Measurements from ENCODE around the gene CDC5L.

The CDC5L gene

DNA sequence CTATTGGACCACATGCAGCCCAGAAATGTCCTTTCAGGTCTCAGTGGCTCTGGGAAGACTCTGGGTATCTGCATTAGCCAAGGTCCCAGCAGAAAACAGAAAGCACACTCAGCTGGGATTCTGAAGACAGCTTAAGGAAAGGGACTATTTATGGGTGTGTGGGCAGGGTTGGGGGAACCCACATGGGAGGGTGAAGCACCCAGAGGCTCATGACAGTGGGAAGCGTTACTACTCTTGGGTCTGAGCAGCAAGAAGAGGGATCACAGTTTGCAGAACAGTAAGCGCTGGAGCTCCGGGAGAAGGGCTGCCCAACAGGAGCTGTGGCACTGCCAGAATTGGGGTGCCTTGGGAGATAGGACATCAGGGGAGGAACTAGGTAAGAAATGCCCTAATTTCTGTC is 12.4 kb upstream of the CDC5L start:
- DNase-seq, result no peak

DNA sequence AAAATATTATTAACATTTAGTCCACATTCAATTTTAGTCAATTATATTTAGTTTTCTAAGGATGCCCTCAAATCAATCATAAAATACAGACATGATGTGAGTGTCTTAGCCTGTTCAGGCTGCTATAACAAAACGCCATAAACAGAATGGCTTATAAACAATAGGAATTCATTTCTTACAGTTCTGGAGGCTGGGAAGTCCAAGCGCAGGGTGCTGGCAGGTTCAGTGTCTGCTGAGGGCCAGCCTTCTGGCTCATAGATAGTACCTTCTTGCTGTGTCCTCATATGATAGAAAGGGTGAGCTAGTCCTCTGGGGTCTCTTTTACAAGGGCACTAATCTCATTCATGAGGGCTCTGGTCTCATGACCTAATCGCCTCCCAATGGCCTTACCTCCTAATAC is 10.0 kb upstream of the CDC5L start:
- no peak for DNase-seq

DNA sequence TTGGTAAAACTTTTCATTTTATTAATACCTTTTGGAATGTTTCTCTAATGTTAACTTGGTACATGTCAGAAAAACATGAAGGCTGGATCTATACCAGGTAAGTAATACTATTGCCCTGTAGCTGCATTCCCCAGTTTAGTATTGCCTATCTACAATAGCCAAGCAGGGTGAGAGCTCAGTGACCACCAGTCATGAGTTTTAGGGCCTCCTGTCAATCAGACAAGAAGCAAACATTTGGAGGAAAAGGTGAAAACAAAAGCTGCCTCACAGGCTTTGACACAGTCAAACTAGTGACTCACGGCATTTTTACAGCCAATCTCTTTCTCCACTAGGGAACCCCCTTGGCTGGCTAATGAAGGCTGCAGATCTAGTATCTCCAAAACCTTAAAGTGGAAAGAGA is 9.5 kb upstream of the CDC5L start:
- DNase-seq, result no peak

DNA sequence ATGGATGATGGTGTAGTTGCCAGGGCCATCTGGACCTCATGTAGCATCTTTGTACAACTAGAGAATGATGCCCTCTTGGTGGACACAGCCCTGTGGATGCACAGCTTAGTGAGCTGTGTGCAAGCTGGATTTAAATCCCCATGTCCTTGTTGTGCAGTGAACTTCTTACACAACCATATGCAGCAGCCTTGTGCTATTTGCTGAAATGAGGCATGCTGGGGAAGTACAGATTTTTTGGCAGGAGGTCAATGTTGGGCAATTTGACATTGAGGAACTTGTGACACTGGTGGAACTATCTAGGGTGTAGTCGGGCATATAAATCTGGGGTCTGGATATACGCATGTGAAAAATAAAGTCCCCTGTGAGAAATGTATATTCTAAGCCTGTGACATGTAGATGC is 5.8 kb upstream of the CDC5L start:
- no peak for DNase-seq

DNA sequence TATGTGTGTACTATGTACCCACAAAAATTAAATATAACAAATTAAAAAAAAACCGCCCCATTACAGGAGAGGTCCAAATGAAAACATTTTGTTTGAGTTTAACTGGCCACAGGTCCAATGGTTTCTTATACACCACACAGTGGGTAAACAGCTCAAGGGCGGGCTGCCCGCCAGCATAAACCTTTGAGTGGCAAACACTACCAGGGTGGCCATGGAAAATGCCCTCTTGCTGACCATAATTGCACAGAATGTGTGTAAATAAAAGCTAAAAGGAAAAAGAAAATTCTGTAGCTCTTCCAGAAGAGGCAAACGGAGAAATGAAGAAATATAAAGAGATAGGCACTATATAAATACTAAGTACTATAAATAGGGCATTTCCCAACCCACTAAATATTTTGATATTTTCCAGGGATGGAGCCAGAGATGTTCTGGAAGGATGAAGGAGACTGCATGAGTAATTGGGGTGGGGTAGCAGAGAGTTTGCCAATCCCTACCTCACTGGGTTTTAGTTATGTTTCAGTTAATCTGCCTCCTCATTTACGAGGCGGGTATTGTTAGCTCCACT is 1.1 kb upstream of the CDC5L start:
- DNase-seq, result no peak

DNA sequence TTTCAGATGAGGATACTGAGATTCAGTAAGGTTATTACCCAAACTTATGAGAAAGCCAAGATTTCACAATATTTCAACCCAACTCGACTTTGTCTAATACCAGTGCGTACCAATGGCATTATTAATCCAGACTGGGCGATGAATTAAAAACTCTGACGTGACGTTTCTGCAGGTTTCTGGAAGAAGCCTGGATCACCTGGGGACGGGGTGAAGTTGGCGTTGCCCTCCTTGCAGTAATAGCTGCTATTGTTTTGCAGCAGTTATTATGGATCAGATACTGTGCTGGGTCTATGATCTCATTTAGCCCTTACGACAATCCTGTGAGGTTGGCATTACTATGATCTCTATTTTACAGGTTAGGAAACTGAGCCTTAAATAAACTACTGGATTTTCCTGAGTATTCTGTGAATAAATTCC is 569 bp upstream of the CDC5L start:
- no peak for DNase-seq

DNA sequence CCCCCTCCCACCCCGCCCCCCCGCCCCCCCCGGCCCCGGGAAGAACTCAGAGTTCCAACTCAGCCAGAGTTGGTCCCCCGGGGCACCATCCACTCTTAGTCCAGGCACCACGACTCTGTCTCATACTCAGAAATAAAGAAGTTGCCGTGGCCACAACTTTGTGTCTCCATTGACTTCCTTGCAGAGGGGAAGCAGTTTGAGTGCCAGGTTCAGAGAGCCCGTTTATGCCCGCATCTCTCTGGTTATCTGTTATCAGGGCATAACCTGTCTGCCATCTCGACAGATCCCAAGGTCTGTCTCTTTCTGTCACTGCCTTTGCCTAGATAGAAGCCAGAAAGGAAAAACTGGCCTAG is 605 bp downstream of the CDC5L start:
- no peak for DNase-seq

DNA sequence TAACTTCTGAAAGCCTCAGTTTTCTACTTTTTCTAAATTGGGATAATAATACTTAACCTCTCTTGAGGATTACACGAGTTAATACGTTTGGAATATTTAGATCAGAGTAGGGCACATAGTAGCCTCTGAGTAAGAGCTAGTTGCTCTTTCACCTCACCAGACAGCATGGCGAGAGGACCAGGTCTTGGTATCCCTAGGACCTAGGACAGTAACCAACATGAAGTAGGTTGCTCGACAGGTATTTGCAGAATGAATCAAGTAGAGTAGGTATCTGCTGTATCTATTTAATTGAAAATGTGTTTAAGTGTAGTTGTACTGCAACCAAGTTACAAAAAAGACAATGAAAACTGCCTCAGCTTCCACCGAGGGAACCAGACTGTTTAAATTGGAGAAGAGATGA is 1.4 kb downstream of the CDC5L start:
- no peak for DNase-seq

DNA sequence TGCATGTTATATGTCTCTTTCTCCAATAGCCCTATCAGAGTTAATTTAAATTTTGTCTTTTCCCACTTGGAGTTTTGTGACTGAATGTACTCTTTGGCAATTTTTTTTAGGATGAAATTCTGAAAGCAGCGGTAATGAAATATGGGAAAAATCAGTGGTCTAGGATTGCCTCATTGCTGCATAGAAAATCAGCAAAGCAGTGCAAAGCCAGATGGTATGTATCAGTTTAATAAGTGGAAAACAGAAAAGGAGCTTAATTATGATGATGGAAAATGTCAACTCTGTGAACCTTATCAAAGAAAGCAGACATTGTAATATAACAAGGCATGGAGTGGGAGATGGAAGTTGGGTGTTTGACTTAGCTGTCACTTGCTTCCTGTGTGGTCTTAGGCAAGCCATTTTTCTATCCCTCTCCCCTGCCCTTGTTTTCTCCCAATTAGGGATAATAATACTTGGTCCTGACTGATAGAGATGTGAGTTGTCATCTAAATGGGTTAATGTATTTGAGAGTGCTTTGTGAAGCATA is 2.7 kb downstream of the CDC5L start:
- no peak for DNase-seq

DNA sequence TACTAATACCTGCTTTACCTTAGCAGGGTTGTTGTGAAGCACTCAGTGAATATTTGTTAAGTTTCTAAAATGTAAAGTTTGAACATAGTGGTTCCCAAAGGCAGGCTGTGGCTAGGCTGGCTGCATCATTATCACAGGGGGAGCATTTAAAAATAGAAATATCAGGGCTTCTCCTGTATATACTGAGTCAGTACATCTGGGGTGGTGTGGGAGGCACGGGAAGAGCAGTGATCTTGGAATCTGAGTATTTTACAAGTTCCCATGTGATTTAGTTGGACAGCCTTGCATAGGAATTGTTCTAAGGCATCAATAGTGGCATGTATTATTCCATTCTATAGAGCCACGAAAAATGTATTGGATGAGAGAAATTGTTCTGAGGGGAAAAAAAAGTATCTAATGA is 8.0 kb downstream of the CDC5L start:
- DNase-seq, result no peak

DNA sequence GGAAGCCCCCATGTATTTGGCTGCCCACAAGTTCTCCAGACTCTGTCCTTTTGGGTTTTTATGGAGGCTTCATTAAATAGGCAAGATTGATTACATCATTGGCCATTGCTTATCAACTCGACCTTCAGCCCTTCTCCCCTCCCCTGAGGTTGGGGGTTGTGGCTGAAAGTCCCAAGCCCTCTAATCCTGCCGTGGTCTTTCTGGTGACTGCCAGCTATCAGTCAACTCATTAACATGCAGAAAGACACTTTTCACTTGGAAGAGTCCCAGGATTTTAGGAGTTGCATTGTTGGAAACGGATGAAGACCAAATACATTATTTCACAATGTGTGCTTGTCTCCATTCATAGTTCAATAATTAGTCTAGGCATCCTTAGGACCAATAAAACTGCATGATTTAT is 9.5 kb downstream of the CDC5L start:
- no peak for DNase-seq

DNA sequence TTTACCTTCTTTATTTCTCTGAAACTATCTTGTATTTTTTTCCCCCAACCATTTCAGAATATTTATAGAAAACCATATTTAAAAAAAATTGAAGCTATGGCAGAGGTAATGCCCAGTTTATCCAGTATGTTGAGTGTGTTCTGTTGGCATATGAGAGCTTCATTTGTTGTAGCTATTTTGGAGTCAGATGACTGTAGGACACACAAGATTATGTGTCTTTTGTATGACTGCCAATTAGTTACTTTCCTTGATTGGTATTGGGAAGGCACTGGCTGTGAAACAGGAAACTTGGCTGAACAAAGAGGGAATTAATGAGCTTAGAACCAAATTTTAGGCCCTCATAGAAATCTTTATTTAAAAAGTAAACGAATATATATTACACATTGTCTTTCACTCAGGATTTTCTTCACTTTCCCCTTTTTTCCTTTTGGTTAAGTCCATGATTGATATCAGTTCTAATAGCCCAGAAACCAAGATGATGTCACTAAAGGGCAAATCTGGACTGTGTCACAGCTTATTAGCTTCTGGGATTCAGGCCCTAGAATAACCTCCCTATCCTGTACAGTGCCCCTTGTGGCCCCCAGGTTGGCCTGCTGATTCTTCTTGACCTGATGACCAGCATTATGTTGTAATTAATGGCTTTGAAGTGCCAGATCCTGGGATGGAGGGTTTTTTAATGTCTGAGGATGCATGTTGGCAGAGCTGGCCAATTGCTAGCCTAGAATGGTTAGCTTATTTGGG is 10.1 kb downstream of the CDC5L start:
- DNase-seq, result no peak

DNA sequence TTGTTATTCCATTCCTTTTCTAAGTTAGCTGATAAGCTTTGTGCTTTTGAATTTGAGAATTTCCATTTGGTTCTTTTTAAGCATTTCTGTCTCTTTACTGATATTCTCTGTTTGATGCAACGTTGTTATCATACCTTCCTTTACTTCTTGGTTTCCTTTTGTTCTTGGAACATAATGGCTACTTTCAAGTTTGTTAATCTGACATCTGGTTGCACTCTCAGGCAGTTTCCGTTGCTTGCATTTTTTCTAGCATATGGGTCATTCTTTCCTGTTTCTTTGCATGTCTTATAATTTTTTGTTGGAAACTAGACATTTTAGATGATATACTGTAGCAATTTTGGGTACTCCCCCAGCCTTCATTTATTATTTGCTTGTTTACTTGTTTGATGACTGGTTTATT is 12.5 kb downstream of the CDC5L start:
- DNase-seq, result no peak

DNA sequence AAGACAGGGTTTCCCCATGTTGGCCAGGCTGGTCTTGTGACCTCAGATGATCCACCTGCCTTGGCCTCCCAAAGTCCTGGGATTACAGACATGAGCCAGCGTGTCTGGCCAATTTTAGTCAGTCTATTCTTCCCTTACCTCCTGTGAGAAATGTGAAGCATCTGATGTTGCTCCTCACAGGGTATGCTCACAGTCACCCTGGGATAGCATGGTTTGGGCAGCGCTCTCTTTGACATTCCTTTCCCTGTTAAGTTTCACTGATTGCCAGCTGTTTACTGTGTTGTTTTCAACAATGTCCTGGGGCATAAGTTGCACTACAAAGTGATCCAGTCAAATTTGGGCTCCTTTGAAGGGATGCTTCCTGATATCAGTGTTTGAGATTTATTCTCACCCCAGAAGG is 13.1 kb downstream of the CDC5L start:
- DNase-seq, result peak; percentile 61

DNA sequence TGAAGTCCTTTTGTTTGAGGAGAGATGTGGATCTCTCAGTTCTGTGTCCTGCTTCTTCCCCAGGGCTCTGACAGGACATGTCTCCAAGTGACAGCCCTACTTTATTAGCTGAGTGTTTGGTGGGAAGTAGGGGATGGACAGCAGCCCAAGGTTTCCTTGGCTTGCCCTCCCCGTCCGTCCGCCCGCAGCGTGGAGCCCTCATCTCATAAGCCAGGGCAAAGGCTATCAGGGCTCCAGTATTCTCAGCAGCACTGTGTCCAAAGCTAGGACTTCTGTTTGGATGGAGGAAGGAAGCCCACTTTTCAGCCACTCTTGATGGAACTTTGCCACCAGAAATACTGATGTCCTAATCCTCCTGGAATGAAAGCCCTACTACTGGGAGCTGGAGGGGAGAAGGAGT is 13.6 kb downstream of the CDC5L start:
- DNase-seq, result no peak

DNA sequence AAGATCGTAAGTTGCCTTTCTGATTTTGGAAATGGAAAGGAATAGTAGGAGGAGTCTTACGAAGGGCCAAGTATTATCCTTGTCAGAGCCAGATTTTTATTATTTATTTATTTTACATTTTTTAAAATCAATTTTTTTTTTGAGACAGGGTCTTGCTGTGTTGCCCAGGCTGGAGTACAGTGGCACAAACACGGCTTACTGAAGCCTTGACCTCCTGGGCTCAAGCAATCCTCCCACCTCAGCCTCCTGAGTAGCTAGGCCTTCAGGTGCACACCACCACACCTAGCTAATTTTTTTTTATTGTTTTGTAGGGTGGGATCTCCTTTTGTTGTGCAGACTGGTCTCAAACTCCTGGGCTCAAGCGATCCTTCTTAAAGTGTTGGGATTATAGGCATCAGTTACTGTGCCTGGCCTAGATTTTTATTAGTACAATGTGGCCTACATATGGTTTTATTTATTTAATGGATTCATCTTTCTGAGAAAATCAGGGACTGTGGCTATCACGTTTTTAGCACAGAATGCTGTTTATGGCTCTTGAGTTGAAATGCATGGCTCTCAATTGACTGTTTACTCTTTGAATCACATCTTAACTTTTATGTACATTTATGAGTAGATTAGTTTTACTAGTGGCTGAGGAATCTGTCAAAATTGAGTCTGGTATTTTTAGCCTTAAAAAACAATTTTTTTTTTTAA is 16.7 kb downstream of the CDC5L start:
- DNase-seq, result no peak

DNA sequence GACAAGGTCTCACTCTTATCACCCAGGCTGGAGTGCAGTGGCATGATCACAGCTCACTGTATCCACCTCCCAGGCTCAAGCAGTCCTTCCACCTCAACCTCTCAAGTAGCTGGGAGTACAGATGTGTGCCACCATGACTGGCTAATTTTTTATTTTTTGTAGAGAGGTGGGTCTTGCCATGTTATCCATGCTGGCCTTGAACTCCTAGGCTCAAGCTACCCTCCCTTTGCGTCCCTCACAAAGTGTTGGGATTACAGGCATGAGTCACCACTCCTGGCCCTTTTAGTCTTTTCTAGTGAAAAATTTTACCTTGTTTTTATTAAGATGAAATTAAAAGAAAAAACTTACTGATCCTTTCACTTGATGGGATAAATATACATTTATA is 17.2 kb downstream of the CDC5L start:
- no peak for DNase-seq

DNA sequence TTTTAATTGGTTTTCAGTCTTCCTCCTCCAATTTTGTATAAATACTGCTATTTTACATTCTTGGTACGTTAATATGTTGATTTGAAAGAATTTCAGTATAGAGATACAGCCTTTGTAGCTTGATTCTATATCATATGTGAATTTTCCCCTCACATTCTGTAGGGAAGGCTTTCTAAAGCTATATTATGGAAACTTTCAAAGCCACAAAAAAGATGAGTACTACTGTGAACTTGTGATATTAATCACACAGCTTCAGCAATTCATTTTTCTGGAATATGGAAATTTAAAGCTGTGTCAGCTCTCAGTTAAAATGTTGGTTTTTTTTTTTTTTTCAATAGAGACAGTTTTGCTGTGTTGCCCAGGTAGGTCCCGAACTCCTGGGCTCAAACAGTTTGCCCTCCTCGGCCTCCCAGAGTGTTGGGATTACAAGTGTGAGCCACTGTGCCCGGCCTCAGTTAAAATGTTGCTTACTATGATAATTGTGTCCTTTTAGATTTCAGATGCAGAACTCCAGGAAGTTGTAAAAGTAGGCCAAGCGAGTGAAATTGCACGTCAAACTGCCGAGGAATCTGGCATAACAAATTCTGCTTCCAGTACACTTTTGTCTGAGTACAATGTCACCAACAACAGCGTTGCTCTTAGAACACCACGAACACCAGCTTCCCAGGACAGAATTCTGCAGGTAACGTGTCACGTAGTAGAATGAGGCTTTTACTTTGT is 20.6 kb downstream of the CDC5L start:
- no peak for DNase-seq

DNA sequence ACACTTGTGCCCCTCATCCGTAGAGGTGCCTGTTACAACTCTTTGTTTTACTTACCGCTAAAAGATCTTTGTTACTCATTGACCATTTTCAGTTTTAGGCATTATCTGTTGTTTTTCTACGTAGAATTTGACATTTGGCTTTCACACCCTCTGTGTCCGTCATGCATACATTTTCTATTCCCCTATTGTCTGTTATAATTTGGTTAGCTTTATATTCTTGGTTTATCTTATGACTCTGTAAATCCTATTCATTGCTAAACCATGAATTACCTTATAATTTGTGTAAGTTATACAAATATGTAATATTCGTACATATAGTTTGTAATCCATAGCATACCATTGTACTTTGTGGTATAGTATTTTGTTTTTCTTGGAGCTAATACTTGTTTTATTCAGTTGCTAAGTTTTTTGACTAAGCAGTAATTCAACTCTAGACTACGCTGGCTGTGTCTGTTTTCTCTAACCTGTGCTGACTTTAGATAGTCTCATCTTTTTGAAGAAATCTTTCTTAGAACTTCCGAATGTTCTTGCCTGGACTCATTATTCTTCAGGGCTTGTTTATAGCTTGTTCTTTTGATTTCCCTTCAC is 21.8 kb downstream of the CDC5L start:
- no peak for DNase-seq

DNA sequence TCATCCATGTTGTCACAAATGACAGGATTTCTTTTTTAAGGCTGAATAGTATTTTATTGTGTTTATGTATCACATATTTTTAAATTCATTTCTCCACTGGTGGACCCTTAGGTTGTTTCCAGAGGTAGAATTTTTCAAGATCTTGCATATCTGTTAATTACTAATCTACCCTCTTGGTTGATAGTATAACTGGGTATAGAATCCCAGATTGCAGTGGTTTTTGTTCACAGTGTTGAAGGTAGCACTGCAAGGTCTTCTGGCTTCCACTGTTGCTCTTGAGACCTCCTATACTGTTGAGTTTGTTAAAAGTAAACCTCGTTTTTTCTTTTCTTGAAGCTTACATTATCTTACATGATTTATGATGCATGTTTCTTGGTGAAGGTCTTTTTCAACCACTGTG is 22.9 kb downstream of the CDC5L start:
- DNase-seq, result no peak

DNA sequence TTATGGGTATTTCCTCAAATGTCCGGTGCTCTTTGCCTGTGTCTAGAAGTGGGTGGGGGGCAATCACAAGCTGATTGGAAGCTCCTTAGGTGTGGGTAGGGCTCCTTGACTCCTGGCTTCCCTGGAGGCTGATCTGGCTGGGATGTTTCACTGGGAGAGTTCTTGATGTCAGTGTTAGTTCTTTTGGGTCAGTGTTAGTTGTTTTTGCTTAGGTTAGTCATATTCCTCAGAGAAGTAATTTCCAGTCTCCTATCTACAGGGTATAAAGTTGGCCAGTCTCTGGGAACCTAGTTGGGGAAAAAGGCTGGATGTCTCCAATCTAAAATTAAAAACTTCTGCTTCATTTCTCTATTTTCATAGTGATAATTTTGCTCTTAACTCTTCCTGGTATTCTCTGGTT is 23.6 kb downstream of the CDC5L start:
- DNase-seq, result no peak

DNA sequence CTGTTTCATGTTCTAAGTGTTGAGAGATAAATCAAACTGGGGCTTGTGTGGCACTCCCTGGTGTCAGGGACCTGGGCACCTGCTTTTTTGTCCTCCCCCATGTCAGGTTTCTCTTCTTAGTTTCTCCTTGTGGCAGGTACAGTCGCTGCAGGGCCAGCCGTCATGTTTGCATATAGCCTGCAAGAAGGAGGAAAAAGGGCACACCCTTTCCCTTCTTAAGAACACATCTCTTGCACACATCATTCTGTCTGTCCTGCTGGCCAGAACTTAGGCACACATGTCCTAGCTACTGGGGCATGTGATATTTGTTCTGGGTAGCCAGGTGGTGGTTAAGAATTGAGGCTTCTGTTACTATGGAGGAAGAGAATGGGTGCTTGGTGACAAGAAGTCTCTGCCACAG is 27.9 kb downstream of the CDC5L start:
- DNase-seq, result no peak

DNA sequence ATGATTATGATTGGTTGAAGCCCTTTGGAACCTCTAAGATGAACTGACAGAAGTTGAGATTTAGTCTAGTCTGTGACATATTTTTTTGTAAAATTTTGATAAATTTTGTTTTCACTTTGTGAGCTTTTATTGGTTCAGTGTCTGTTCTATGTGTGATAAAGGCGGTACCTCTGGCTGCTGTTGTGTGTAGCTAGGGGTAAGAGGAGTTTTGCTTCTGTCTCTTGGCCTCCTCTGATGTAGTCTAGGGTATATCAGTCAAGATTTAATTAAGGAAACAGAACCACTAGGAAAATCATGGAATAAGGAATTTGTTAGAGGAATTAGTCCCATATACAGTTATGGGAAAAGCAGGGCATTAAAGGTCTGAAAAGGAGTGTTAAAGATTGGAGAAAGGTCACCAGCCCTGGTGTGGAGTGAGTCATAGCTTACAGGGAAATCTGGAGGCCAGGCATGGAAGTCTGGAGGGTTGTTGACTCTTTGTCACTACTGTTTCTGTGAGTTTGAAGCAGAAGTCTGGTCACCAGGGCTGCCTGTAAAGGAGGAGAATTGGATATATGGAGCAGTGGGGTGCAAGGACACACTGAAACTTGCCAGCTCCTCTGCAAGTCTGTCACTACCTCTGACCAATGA is 28.5 kb downstream of the CDC5L start:
- peak; percentile 62 for DNase-seq

All from islet precursor cell (in vitro differentiated cells).